ENCODE data around the gene EML2.

Gene EML2

GRCh38 chr19:45601524-45602374, 37.4 kb downstream of the EML2 start, which contains the start of gene GPR4:
GPR4 (minus strand) TSS chr19:45602212; CDS start chr19:45591866, 10,346 bp downstream.
- no peak for TF ChIP-seq CTCF (IDR thresholded peaks at IDR 0.05; ENCODE audit: borderline replicate concordance, control extremely low read depth, extremely low read depth, insufficient read depth, missing control alignments)
- no peak for DNase-seq (ENCODE audit: low spot score)
- in situ Hi-C loops (cut with MboI; ENCODE audit: low sequenced_read_pairs, unreplicated experiment): no loop called here

- in situ Hi-C loops (cut with MboI; ENCODE audit: low sequenced_read_pairs, unreplicated experiment): no loop called here
- no peak for DNase-seq (ENCODE audit: low spot score)
- no peak for TF ChIP-seq CTCF (IDR thresholded peaks at IDR 0.05; ENCODE audit: borderline replicate concordance, control extremely low read depth, extremely low read depth, insufficient read depth, missing control alignments)
Observed at GRCh38 chr19:45601115-45601514, 38.1 kb downstream of the EML2 start.

GRCh38 chr19:45600340-45600885, 38.8 kb downstream of the EML2 start:
- in situ Hi-C loops (cut with MboI; ENCODE audit: low sequenced_read_pairs, unreplicated experiment): no loop called here
- DNase-seq (ENCODE audit: low spot score): no peak
- TF ChIP-seq CTCF (IDR thresholded peaks at IDR 0.05; ENCODE audit: borderline replicate concordance, control extremely low read depth, extremely low read depth, insufficient read depth, missing control alignments): no peak

GRCh38 chr19:45599286-45599685, 39.9 kb downstream of the EML2 start:
- TF ChIP-seq CTCF (IDR thresholded peaks at IDR 0.05; ENCODE audit: borderline replicate concordance, control extremely low read depth, extremely low read depth, insufficient read depth, missing control alignments): no peak
- in situ Hi-C loops (cut with MboI; ENCODE audit: low sequenced_read_pairs, unreplicated experiment): no loop called here
- DNase-seq (ENCODE audit: low spot score): no peak

GRCh38 chr19:45598267-45599001, 40.8 kb downstream of the EML2 start:
- DNase-seq (ENCODE audit: low spot score): no peak
- in situ Hi-C loops (cut with MboI; ENCODE audit: low sequenced_read_pairs, unreplicated experiment): no loop called here
- no peak for TF ChIP-seq CTCF (IDR thresholded peaks at IDR 0.05; ENCODE audit: borderline replicate concordance, control extremely low read depth, extremely low read depth, insufficient read depth, missing control alignments)

GRCh38 chr19:45597425-45598111, 41.6 kb downstream of the EML2 start:
- TF ChIP-seq CTCF (IDR thresholded peaks at IDR 0.05; ENCODE audit: borderline replicate concordance, control extremely low read depth, extremely low read depth, insufficient read depth, missing control alignments): no peak
- DNase-seq (ENCODE audit: low spot score): no peak
- in situ Hi-C loops (cut with MboI; ENCODE audit: low sequenced_read_pairs, unreplicated experiment): no loop called here

All from GM13976 (cell line).